ENCODE data around the gene FAM89A.
"Not testable (repeated sequence)": the region's sequence is repeated elsewhere in the genome, so short reads cannot be mapped to it uniquely, and the experiment has no call there.

Gene FAM89A

DNA sequence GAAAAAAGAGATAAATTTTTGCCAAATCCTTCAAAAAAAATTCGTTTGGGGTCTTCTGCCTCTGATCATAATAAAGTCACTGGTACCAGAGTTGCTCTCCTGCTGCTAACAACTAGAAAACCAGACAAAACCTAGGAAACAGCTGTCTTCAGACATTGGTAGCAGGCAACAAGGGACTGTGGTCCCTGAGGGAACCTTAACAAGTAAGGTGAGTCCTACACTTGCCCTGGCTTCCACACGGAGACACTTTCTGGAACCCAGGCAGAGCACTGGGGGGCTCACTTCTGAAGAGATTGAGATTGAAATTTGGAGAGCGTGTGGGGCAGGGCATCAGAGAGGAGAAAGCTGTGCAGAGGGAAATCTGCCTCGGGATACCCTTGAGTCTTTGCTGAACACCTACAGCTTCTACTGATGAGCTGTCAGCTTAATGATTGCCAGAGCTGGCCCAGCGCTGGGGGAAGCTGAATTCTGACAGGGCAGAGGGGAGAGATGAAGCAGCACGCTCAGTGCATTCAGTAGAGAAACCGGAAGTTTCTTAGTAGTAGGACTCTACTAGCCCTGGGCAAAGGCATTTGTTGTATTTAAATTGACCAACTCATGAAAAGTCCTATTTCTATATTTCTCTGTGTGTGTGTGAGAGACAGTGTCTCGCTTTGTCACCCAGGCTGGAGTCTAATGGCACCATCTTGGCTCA lies 18.5 kb upstream of the FAM89A start:
- no peak for DNase-seq (ENCODE audit: extremely low read depth in 1 of 2, low read depth in 1 of 2)

DNA sequence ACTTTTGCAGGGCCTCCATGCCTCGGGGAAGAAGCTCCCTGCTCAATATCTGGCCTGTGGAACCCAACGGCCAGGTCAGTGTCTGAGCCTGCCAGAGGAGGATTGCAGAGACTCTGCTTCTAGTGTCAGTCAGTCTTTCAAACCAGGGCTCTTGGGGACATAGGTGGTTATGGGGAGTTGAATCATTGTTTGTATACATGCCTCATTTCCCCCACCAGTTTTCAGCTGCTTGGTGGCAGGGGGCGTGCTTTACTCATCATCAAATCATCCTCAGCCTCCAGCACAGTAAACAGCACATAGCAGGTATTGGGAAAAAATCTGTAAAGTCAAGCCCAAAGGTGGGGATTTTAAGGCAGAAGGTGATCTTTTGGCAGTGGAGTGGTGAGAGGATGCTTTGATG lies 17.4 kb upstream of the FAM89A start:
- no peak for DNase-seq (ENCODE audit: extremely low read depth in 1 of 2, low read depth in 1 of 2)

DNA sequence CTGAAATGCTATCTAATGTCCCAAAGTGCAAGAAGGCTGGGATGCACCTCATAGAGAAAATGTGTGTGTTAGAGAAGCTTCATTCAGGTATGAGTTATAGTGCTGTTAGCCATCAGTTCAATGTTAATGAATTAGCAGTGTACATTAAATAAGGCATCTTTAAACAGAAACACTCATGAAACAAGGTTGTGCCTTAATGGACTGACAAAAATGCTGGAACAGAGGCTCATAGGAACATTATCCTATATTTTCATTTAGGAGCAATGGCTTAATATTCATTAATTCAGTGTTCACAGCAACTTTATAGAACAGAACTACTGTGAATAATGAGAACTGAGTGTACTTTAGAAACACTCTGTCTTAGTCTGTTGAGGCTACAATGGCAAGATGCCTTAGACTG lies 15.2 kb upstream of the FAM89A start:
- no peak for DNase-seq (ENCODE audit: extremely low read depth in 1 of 2, low read depth in 1 of 2)

DNA sequence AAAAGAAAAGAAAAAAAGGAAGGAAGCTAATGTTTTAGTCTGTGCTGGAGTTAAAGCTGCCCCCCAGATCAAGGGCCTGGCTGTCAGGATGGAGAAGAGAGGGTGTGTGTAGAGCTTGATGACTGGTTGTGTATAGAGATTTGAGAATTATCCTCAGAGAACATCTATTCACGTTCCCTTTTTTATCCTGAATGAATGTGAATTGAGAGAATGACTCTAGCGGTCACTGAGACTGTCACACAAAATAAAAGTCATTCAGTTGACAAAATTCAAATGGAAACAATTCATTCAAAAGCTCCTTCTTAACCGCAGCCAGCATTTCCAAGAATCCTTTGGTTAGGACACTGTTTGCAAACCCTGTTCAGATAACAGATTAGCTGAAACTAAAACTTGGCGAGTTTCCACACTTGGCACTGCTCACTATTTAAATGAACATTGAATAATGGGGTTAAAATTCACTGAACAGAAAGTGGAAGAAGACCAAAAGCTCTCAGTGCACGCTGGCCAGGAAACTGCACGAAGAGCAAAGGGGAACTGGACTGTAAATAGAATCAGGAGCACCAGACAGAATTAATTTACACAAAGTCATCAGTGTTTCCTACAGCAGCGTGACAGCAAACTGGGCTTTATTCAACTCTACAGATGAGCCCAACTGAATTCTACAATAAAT lies 13.6 kb upstream of the FAM89A start:
- DNase-seq (ENCODE audit: extremely low read depth in 1 of 2, low read depth in 1 of 2), result peak in 1 of 2 donors; percentile 5

DNA sequence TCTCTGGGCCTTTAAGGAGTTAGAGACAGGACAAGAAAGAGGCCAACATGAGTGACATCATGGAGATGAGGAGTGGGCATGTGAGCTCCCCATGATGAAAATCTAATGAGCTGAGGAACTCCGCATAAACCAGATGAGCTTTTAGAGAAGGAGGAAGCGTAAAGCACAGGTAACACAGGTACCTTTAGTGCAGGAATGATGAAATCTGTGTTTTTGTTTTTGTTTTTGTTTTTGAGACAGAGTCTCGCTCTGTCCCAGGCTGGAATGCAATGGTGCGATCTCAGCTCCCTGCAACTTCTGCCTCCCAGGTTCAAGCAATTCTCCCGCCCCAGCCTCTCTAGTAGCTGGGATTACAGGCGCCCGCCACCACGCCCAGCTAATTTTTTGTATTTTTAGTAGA lies 12.7 kb upstream of the FAM89A start:
- DNase-seq (ENCODE audit: extremely low read depth in 1 of 2, low read depth in 1 of 2), result no peak

DNA sequence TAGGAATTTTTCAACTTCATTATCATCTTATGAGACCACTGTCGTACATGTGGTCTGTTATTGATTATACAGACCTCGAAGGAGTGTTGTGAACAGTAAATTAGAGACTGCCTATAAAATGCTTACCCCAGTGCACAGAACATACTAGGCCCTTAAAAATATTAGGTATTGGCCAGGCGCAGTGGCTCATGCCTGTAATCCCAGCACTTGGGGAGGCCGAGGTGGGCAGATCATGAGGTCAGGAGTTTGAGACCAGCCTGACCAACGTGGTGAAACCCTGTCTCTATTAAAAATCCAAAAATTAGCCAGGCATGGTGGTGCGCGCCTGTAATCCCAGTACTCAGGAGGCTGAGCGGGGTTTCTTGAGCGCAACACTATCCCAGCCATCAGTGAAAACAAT lies 10.9 kb upstream of the FAM89A start:
- not testable (repeated sequence) for DNase-seq (ENCODE audit: extremely low read depth in 1 of 2, low read depth in 1 of 2)

DNA sequence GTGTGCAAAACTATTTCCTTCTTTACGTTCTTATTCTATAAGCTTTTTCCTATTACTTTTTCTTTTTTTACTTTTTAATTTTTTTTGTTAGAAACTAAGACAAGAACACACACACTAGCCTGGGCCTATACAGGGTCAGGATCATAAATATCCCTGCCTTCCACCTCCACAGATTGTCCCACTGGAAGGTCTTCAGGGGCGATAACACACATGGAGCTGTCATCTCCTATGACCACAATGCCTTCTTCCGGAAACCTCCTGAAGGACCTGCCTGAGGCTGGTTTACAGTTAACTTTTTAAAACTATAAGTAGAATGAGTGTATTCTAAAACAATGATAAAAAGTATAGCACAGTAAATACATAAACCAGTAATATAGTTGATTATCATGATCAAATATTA lies 10.3 kb upstream of the FAM89A start:
- no peak for DNase-seq (ENCODE audit: extremely low read depth in 1 of 2, low read depth in 1 of 2)

DNA sequence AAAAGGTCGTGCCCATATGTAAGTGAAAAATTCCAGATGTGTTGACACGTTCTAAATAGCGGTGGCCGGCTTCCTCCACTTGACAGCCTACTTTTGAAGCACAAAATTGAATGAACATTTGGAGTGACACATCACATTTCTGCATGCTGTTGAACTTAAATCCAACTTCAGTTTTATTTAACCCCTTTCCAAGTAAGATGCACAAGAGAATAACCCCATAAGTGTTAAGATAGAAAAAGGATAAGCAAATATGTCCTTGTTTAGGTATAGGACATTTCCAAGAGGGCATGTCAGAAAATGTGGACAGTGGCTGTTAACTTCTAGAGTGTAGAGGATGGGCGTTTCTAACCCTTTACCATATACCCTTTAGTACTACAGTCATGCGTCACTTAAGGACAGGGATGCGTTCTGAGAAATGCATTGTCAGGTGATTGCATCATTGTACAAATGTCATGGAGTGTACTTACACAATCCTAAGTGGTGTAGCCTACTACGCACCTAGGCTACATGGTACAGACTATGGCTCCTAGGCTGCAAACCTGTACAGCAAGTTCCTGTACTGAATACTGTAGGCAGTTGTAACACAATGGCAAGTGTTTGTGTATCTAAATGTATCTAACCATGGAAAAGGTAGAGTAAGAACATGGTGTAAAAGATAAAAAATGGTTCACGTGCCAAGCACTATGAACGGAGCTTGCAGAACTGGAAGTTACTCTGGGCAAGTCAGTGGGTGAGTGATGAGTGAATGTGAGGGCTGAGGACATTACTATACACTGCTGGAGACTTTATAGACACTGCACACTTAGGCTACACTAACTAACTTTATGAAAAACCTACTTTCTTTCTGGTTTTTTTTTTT lies 9.3 kb upstream of the FAM89A start:
- DNase-seq (ENCODE audit: extremely low read depth in 1 of 2, low read depth in 1 of 2), result no peak

DNA sequence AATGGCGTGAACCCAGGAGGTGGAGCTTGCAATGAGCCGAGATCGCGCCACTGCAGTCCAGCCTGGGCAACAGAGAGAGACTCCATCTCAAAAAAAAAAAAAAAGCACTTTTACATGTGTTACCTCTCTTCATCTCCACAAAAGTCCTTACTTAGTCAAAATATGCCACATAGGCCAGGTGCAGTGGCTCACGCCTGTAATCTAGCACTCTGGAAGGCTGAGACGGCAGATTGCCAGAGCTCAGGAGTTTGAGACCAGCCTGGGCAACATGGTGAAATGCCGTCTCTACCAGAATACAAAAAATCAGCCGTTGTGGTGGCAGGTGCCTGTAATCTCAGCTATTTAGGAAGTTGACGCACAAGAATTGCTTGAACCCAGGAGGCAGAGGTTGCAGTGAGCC lies 8.4 kb upstream of the FAM89A start:
- not testable (repeated sequence) for DNase-seq (ENCODE audit: extremely low read depth in 1 of 2, low read depth in 1 of 2)

DNA sequence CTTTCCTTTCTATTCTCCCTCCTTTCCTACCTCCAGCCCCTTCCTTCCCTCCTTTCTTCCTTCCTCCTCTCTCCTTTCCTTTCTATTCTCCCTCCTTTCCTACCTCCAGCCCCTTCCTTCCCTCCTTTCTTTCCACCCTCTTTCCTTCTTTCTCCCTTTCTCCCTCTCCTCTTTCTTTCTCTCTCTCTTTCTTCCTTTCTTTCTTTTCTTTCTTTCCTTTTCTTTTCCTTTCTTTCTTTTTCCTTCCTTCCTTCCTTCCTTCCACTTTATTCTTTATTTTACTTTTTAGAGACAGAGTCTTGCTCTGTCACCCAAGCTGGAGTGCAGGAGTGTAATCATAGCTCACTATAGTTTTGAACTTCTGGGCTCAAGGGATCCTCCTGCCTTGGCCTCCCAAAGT lies 7.5 kb upstream of the FAM89A start:
- DNase-seq (ENCODE audit: extremely low read depth in 1 of 2, low read depth in 1 of 2), result not testable (repeated sequence)

DNA sequence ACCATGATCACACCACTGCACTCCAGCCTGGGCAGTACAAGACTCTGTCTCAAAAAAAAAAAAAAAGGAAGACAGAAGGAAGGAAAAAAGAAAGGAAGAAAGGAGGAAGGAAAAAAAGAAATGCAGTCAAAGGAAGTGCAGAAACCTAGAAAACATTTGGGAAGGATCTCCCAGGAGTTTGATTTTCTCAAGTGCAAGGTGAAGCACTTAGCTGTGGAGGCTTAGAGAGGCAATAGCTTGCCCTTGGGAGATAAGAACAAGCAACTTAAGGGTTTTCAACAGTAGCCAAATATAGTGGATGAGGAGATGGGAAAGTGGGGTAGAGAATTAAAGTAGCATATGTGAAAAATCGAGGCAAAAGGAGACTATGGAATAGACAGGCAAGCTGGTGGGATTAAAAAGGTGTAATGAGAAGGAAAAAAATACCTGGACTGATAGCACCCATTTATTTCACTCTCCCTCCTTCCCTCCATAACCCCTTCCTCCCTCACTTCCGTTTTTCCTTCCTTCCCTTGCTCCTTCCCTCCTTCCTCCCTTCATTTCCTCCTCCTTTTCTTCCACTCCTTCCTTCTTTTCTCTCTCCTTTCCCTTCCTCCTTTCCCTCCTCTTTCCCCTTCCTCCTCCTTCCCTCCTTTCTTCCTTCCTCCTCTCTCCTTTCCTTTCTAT lies 6.8 kb upstream of the FAM89A start:
- no peak for DNase-seq (ENCODE audit: extremely low read depth in 1 of 2, low read depth in 1 of 2)

DNA sequence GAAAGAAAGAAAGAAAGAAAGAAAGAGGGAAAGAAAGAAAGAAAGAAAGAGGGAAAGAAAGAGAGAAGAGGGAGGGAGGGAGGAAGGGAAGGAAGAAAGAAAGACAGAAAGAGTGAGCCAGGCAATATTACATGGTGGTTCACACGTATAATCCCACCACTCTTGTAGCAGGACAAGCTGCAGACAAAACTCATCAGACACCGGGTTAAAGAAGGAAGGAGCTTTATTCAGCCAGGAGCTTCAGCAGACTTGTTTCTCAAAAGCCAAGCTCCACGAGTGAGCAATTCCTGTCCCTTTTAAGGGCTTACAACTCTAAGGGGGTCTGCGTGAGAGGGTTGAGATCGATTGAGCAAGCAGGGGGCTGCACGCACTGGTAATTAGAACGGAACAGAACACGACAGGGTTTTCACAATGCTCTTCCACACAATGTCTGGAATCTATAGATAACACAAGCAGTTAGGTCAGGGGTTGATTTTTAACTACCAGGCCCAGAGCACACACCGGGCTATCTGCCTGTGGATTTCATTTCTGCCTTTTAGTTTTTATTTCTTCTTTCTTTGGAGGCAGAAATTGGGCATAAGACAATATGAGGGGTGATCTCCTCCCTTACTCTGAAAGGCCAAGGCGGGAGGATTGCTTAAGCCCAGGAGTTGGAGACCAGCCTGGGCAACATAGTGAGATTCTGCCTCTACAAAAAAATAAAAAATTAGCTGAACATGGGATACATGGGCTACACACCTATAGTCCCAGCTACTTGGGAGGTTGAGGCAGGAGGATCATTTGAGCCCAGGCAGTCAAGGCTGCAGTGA lies 6.1 kb upstream of the FAM89A start:
- DNase-seq (ENCODE audit: extremely low read depth in 1 of 2, low read depth in 1 of 2), result not testable (repeated sequence)

DNA sequence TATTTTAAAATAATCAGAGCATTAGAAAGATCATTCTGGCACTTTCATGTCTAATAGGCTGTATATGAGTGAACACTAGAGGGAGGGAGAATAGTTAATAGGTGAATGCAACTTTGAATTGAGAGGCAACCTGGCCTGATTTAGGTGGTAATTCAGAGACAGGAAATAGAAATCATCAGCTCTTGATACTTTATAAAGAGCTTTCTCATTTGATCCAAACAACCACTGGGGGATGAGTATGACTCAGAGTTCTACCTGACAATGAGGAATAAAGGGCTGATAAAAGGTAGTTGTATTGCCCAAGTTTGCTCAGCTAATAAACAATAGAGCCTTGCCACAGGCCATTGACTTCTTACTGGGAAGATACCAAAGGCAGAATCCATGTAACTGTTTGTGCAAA lies 5.2 kb upstream of the FAM89A start:
- no peak for DNase-seq (ENCODE audit: extremely low read depth in 1 of 2, low read depth in 1 of 2)

DNA sequence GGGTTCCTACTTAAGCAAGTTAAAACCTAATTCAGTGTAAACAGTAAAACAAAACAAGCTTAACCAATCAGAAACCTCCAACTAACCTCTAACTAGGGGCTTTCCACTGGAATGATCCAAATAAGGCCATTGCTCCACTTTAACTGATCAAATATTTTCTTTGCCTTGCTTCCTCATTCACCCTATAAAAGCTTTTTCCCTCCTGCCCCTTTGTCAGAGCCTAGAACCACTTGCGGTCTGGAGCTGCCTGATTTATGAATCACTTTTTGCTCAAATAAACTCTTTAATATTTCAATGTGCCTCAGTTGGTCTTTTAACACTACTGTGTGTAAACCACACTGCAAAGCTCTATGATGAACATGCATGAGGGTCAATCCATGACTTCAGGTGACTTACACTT lies 4.5 kb upstream of the FAM89A start:
- DNase-seq (ENCODE audit: extremely low read depth in 1 of 2, low read depth in 1 of 2), result no peak

DNA sequence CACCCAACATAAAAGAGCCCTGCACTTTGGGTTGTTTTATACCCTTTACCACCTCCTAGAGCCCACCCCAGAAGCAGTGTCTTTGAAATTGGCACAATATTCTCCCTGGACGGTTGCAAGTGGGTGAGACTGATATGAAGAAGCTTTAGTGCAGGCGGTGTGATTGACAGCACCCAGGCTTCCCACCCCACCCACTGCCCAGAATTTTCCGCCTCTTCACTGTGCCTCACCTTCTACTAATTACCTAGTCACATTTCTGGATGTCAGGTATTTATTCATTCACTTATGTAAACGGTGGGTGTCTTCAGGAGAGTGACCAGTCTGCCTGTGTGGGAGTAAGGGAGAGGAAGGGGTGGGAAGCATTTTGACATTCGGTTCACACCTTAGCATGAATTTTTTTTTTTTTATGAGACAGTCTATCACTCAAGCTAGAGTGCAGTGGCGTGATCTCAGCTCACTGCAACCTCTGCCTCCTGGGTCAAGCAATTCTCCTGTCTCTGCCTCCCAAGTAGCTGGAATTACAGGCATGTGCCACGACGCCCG lies 1.7 kb upstream of the FAM89A start:
- DNase-seq (ENCODE audit: extremely low read depth in 1 of 2, low read depth in 1 of 2), result no peak

DNA sequence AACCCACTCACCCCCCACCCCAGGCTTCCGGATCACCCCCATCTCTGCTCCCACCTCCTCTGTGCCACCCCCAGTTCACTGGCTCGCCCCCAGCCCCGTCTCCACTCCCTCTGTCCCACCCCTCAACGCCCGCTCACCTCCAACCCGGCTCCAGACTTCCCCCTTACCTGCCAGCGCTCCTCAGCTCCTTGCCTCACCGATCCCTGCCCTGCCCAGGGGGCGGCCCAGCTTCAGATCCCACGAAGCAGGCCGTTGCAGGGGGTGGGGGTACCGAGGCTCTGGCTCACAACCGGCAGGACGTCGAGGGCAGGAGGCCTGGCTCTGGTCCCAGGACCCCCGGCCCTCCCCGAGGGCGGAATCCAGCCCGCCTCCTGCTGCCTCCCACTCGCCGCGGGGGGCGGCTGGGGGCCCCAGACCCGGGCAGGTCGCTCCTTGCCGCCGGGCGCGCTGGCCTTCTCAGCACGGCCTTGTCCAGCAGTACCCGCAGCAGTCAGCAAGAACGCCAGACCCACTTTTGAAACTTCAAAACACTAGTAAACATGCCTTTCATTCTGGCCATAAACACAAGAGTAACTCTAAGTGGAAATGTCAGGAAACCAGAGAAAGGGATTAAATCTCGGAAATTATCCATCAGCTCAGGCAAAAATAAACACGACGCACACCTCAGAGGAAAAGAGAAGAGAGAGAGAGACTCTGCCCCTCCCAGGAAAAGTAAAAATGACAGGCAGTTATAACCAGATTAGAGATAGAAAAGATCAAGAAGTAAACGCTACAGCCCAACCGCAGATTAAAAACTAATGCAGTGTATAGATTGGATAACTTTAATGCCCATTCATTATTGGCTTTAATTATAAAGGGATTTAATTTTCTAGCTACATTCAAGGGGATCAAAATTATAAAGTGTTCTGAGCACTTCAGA lies 1.0 kb upstream of the FAM89A start:
- DNase-seq (ENCODE audit: extremely low read depth in 1 of 2, low read depth in 1 of 2), result no peak

DNA sequence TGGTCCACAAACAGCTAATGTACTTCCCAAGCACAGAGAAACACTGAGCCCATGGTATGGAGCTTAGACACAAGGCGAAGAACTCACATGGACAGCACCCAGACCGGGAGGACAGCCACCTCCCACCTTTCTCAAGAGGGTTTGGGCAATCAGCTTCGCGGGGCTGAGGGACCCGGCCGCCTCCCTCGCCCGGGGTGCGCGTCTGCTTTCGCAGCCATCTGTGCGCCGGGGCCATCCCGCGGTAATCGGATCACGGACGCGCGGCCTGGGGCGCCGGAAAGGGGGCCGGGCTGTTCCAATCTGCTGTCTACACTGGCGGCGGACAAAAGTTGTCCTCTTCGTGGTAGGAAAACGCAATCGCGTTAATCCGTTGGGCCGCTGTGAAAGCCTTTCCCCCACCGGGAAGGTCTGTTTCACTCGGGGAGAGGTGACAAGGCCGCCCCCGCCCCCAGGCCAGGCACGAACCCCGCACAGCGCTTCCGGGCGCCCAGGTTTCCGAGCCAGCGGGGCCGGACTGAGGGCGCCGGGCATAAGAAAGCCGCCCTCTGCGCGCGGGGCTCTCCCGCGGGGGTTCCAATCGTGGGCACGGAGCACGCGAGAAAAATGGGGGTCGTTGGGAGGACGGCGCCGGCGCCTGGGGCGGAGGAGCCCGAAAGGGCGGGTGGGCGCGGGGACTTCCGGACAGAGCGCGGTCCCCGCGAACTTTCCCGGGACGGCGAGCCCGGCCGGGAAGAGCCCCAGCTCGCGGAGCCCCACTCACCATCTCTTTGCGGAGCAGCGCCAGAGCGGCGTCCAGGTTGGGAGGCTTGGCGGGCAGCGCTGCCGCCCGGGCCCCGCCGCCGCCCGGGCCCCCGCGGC lies 664 bp downstream of the FAM89A start:
- DNase-seq (ENCODE audit: extremely low read depth in 1 of 2, low read depth in 1 of 2), result peak in 1 of 2 donors; percentile 6
